H4 (cell line): ENCODE data around the gene IAPP. TPM values are rescaled to one million over a fixed set of nuclear protein-coding genes. Genes with fewer than 3 reads are reported as not detected.
"Not testable (repeated sequence)": the region's sequence is repeated elsewhere in the genome, so short reads cannot be mapped to it uniquely, and the experiment has no call there.

Experiments used
- DNase-seq: peaks from one replicate; pipeline ENCODE4 v3.0.0-alpha.2; 2015; ENCODE audit warnings: low spot score
- total RNA-seq: library from RNA; depleted of rRNA; stranded (reverse); fragments of >200 nt; shearing (Covaris generic); gene quantifications from 2 replicates; pipeline ENCODE4 v1.2.3, GENCODE V29; 2014; rRNA removed

Gene IAPP
- not detected in 2 replicates for total RNA-seq

DNA sequence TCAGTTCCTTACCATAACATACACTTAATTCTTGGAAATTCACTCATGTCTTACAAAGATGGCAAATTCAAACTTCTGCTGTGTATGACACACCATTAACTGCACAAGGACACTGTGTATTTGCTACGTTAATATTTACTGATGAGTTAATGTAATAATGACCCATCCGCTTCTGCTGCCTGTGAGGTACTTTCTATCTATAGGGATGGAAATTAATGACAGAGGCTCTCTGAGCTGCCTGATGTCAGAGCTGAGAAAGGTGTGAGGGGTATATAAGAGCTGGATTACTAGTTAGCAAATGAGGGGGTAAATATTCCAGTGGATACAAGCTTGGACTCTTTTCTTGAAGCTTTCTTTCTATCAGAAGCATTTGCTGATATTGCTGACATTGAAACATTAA is at the start of gene IAPP:
IAPP (plus strand) TSS at position 301 of the 400 bp plus-strand sequence. CDS start 450 bp downstream, outside the sequence.
- DNase-seq, result no peak

DNA sequence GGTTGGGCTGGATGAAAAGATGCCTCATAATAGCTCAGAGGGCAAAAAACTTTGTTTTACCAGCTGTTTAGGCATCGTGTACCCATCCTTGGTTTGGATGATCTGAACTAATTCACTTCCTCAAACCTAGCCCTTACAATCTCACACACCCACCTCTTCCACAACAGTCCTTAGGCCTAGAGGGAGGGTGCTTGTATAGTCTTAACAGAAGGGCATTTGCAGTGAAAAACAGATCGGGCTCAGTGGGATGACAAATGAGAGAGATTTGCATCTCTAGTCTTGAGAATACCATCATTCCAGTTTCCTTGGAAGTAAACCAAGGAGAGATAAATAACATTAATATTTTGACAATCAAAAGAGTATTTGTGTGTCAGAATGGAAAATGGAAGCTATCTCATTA is 49.0 kb upstream of the IAPP start:
- DNase-seq, result no peak

DNA sequence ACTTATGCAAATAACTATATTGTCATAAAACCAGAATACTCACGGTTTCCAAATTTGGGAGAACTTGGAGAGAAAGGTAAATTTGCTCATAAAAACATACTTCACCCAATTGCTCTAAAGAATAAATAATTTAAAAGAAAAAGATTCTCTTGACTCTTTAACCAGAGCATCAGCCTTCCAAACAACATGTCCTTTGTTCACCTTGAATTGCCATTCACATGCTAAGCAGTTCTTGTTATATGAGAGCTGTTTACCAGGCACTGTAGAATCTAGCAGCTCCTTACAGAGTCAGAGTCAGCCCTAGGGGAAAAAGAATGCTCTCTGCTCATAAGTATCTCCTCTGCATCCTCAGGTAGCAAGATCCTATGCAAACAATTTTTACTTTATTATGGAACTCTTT is 48.2 kb upstream of the IAPP start:
- no peak for DNase-seq

DNA sequence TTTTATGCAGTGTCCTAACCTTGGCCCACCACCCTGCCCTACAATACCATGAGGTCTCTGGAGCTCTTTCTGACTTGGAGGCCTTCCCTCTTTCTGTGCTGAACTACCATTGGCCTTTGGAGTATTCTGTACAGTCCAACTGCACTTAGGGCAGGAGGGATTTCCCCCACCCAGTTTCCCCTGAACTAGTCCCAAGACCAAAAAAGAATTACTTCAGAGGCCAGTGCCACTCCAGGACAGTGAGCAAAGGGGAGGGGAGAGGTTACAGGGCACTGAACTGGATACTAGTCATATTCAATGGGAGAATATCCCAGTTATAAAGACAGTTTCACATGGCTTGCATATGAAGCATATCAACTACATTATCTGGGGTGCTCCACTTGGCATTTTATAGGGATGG is 44.1 kb upstream of the IAPP start:
- no peak for DNase-seq

DNA sequence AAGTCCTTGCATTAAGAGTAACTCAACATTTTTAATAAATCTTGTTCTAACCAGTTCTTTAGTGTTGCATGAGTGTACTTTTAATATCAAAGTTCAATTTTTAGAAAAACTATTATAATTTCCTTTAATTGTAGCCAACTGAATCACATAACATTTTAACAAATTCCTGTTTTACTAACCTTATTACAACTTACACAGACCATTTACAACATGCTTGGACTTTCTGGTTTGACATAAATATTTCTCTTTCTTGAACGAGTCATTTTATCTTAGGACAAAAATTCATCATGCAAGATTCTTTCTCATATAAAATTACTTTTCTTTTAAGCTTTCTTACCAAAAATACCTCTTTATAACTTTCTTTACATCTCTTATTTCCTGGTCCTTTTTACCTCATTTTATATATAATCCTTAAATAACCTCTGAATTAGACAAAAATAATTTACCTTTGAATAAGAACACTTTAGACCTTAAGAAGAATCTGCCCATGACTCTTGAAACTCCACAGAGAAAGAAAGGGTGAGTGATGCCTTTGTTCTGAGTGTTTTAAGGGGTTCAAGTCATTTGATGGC is 41.9 kb upstream of the IAPP start:
- DNase-seq, result no peak

DNA sequence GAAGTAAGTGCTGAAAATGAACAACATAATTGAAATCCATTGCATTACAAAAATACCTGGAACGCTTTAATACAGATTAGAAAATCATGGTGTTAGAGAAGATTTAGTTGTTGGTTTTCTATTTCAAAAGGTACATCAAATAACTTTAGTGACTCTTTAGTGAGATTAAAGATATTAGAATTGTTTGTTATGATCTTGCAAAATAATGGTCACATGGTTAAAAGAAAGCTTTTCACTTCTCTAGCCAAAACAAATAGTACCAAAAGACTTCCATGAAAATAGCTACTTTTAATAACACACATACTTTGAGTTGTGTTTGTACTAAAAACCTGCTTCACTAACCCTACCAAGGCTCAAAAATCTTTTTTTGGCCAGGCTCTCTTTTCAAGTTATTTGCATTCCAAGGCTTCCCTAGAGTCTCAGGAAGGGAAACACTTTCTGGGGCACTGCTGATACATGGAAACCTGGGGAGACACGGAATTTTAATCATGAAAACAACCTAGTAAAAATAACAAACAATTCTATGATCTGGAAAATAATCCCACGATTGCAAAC is 37.9 kb upstream of the IAPP start, which contains the start of gene SLCO1A2:
SLCO1A2 (minus strand) TSS at position 147 of the 555 bp plus-strand sequence. CDS start 270 bp downstream, outside the sequence.
- no peak for DNase-seq

DNA sequence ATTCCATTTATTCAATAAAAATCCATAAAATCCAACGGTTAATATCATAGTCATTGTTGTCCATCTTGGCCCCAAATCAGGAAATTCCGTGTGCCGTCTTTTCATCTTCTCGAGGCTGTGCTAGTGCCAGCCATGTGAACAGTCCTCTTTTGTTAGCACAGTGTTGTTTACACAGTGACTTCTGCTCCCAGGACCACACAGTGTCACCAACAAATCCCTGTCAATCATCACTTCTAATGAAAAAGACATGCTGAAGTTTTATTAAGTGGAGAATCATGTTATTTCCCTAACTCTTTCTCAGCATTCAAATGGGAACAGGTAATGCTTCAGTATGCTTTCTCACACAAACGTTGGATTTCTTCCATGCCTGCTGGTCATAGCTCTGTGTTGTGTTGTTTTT is 36.0 kb upstream of the IAPP start:
- DNase-seq, result no peak

DNA sequence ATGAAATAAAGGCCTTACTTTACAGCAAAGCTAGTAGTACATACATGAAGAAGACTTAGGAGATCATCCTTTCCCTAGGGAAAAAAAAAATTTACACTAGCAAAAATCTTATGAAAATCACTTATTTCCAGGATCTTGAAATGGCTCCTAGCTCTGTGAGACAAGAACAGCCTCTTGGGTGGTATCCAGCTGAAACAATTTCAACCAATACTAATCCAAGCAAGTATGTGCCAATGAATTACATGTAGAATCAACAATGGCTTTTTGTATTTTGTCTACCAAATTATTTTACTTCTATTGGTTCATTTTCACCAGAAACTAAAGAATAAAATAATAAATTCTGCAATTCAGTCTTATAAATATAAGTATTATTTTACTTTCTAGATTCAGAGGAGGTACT is 35.2 kb upstream of the IAPP start:
- no peak for DNase-seq

DNA sequence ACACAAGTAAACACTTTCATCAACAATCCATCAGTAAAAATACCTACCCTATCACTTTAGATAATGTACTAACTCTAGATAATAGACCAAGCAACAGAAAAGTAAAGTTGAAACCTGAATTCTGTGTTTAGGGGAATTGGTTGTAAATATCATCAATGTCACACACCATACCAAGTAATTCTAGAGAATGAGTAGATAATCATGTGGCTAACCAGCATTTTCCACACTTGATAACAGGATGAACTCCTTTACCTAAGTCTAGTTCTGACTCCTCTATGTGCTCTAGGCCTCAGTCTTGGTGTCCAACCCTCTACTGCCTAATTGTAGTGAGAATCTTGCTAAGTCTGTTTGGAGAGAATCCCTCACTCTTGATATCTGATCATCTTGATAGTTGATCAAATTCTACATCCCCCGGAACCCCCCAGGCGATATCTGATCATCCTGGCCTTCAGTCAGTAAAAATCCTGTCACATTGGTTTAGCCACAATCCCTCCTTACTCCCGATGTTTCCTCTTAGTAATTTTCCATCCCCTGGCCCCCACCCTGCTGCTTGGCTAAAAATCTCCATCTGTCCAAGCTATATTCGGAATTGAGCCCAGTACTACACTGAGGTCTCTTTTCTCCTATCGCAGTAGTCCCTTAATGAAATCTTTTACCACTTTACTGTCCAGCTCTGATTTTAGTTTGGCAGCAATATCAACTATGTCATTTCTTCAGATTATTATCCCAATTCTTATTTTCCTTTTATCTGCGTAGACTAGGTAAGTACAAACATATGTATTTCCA is 34.5 kb upstream of the IAPP start:
- no peak for DNase-seq

DNA sequence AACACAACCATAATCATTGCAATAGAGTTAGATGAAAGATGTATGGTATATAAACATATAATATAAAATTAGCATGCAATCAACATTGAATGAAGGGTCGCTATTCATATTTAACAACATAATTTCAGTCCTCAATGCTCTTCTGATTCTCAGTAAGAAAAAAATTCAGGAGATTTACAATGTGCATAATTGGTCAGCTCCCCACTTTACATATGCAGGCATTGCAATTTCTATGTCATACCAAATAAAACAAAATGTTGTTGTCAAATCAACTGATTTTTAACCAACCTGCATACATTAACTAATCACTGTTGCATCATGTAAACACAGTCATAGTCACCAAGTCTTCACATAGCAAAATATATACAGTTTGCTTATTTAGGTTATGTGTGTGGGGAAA is 32.8 kb upstream of the IAPP start:
- no peak for DNase-seq

DNA sequence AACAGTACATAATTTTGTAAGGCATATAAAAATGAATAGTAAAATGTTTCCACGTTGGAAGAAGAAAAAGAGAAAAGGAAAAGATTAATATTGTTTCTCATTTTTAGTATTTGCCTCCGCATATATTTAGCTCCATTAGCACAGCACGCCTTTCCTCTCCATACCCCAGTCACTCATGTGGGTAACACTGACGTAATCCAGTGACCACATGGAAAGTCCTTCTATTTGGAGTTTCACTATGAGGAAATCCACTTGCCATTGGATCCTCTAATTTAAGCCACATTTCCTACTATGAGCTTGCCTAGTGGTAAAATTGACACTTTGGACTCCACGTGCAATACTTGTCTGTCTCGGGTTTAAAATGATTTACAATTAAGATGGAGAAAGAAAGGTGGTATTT is 32.3 kb upstream of the IAPP start:
- DNase-seq, result no peak

DNA sequence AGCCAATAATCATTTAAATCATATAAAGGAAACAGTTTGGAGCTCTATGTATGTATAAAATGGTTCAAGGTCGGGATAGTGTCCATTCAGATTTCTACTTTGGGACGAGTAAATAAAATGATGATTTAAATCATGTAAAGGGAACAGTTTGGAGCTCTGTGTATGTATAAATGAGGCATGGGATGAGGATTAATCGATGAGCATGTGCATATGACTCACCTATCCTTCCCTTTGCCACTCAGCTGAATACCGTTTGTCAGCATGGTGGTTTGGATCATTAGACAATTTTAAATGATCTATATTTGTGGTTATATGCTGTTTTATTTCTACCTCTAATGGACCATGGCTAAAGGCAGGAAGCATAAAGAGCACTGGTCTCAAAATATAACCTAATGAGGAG is 30.9 kb upstream of the IAPP start:
- no peak for DNase-seq

DNA sequence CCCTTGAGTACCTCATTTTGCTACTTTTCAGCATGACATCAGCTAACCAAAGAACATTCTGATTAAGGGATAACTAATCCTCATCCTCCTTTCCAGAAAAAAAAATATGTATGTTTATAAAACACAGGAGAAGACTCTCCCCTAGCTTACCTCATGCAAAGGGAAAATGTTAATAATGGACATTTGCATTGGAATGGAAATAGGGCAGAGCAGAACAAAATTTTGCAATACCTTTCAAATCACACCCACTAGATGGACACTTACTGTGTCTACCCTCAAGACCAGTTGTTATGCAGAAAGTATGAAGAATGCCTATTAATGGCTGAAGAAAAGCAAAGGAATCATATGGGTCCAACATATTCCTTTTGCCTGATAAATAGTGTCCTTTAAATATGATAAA is 29.1 kb upstream of the IAPP start:
- no peak for DNase-seq

DNA sequence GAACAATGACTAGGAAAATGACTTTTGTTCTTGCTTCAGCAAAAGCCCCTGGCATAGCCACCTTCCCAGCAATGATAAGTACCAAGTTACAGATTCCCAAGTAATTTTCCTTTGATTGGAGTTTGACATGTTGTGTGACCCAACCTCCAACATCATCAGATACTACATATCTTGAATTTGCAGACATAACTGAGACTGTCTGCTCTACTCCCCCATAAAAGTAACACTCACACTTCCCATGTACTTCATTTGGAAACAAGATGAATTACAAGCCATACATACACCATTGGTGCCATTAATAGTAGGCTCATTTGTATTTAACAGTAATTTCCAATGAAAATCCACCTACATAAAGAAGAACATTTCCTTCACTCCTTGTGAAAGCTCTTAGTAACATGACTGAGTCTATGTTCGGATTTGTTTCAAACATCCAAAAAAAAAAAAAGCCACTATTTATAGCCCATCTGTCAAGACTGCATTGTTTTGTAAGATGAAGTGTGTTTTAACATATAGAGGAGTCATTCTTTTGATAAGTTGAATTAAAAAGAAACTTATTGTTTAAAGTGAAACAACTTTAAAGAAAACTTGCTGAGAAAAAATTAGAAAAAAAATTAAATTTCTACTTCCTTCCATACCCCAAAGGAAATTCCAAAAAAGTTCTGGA is 26.0 kb upstream of the IAPP start:
- no peak for DNase-seq

DNA sequence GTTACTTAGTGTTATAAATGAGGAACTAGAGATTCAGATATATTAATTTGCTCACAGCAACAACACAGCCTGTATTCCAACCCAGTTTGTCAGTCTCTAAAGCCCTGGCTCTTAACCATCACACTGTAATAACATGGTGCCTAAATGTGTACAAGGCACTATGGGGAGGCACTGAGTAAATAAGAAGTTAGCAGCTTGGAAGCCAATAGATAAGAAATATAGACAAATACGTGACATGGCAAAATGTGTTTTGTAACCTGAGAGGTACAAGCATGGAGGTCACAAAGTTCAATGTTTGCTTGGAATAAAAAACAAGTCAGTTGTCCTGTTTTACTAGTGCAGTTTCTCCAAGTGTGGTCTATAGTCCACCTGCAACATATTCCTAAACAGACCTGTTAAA is 21.7 kb upstream of the IAPP start:
- DNase-seq, result no peak

DNA sequence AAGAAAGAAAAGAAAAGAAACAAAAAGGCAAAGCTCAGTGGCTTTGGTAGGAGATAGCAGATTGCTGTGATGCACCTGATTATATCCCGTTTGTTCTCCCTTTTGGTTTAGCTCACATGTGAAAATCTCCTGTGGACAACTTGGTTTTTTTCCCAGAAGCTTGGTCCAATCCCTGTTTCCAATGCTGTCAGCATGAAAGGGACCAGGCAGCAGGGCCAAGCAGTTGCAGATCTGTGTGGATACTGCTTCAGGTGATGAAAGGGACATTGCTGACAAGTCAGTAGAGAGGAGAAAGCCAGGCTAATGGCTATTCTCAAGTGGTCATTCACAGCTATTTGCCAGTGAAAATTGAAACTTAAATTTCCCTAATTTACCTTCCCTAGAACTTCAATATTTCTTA is 19.2 kb upstream of the IAPP start:
- no peak for DNase-seq

DNA sequence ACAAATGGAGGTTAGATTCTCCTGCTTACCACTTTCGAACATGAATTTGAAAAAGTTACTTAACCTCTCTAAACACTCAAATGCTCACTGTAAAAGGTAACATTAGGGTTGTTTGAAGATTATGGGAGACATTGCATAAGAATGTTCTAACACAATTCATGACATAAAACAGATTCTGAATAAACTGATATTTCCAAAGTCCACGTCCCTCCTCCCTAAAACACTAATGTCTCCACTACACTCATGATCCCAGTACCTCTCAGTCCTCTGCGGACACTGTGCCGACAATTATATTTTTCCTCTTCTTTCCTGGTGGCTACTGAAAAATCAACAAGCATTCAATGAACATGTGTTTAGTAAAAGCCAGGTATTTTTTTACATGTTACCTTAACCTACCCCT is 18.8 kb upstream of the IAPP start:
- no peak for DNase-seq

DNA sequence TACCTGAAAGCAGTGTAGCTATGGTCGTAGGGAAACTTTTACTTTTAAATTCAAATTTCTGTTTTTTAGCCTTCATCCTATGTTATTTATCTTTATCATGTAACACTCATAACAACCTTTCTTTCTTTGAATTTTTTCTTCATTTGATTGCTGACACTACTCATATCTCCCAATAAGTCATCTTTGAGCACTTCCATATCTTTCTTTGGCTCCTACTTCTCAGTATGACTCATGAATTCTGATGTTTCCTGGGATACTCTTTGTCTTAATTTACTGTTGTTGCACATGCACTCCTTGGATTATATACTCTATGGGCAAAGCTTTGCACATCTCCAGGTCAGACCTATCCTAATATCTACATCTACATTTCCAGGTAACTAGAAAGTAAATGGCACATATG is 18.1 kb upstream of the IAPP start:
- DNase-seq, result no peak

DNA sequence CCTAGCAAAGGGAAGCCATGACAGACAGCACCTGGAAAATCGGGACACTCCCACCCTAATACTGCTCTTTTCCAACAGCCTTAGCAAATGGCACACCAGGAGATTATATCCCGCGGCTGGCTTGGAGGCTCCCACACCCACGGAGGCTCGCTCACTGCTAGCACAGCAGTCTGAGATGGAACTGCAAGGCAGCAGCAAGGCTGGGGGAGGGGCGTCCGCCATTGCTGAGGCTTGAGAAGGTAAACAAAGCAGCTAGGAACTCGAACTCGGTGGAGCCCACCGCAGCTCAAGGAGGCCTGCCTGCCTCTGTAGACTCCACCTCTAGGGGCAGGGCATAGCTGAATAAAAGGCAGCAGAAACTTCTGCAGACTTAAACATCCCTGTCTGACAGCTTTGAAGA is 12.1 kb upstream of the IAPP start:
- not testable (repeated sequence) for DNase-seq

DNA sequence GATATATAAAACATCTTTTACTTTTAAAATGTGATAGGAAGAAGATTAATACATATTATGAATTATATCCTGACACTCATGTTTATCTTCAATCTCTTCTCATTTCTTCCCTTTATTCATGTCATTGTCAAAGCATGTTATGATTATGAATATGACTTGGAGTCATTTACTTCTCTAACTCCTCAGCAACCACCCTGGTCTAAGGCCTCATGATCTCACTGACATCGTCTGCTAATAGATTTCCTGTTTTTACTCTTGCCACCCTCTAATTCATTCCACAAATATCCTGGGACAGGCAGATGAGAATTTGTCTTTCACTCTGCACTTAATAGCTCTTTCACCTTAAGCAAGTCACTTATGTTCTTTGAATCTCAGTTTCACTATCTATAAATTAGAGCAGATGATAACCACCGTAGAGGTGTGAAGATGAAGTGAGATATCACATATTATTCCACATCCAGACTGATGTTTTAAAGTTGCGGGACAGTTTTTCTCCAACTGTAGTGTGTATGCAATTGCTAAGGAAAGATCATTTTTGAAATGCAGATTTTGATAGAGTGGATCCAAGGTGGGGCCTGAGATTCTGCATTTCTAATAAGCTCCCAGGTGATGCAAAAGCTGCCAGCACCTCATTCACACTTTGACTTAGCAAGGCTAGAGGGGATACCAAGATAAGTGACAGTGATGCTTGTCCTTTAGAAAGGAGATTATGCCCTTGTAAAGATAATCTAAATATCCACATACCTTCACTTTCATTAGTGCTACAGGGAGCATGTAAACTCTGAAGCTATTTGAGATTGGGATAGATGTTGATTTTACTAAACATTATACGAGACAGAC is 3.3 kb upstream of the IAPP start:
- no peak for DNase-seq

DNA sequence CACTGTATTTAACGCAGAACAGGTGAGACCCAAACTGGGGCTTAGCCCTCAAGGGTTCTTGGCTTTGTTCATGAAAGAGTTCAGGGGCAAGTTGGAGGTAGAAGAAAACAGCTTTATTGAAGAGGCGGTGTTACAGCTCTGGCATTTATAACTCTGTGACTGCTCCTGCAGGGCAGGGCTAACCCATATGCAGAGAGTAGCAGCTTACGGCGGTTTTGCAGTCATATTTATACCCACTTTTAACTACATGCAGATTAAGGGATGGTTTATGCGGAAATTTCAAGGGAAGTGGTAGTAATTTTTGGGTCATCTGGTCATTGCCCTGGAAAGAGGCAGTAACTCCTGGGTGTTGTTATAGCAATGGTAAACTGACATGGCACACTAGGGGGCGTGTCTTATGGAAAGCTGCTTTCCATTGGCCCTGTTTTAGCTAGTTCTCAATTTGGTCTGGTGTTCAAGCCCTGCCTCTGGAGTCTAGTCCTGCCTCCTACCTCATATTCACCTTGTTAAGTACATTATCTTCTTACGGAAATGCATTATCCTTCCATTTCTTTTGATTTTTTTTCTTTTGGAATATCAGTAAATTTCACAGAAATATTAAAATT is 1.8 kb upstream of the IAPP start:
- DNase-seq, result peak; percentile 2
